Colonic mucosa (tissue), 4 donors: Measurements from ENCODE around the gene ITCH. TPM values are rescaled to one million over a fixed set of nuclear protein-coding genes. Genes with fewer than 3 reads are reported as not detected.

Experiments used
- DNase-seq: peaks from one replicate; pipeline ENCODE4 v3.0.0-alpha.2; 2020
- H3K27ac ChIP-seq: fragments of 200-600 bp; one replicate; pipeline ENCODE4 v1.8.0; 2021
- H3K27me3 ChIP-seq: fragments of 200-600 bp; one replicate; pipeline ENCODE4 v1.8.0; 2021
- H3K36me3 ChIP-seq: fragments of 200-600 bp; one replicate; pipeline ENCODE4 v1.8.0; 2021
- H3K4me1 ChIP-seq: fragments of 200-600 bp; one replicate; pipeline ENCODE4 v1.8.0; 2021; ENCODE audit warnings: mild to moderate bottlenecking
- H3K4me3 ChIP-seq: fragments of 200-600 bp; one replicate; pipeline ENCODE4 v1.8.0; 2021
- H3K9ac ChIP-seq, 2 donors: one replicate each; pipeline ENCODE4 v1.7.0; 2013; ENCODE audit warnings: control low read depth in 2 of 2, low read depth in 2 of 2, low read length in 2 of 2
- H3K9me3 ChIP-seq: fragments of 200-600 bp; one replicate; pipeline ENCODE4 v1.8.0; 2021
- CTCF ChIP-seq: fragments of 200-600 bp; IDR thresholded peaks from one replicate; pipeline ENCODE4 v1.8.0; 2022; ENCODE audit warnings: antibody characterized with exemption, mild to moderate bottlenecking
- intact Hi-C: fragments of 100-400 bp; cut with DNase I; formaldehyde crosslinking; loops from one replicate; pipeline ENCODE4 v1.14.1; 2022
- total RNA-seq, 2 donors: library from RNA; stranded (reverse); fragmentation: NEBNext Ultra II Directional in 1 of 2; extraction: Animal tissue kit (Norgen Biotek cat#: 25700) in 1 of 2; gene quantifications; one replicate each; pipeline ENCODE4 v1.2.1, GENCODE V29; 2021
- donor health status: healthy.
- donor health status: DM: no; HTN: no; CAD: no.
- donor health status: DM: no; HTN: no; CAD: no.

The ITCH gene
- total RNA-seq, 2 donors from 2014 or later, result 50.0 to 71.4 TPM

- no peaks in the 10 kb centered on the region for H3K9me3 ChIP-seq
- peaks cover 9% of the 10 kb centered on the region for H3K36me3 ChIP-seq
- H3K27ac ChIP-seq, result no peak overlapping the region
- TF ChIP-seq CTCF, result no peak
- no peak overlapping the region for H3K9ac ChIP-seq
- no peak overlapping the region for H3K4me3 ChIP-seq
- H3K4me1 ChIP-seq, result no peaks in the 10 kb centered on the region
- DNase-seq, result no peak
- intact Hi-C loops, result no loop called here
- H3K27me3 ChIP-seq, result no peaks in the 10 kb centered on the region
Measured at GRCh38 chr20:34500823-34501222, 137.8 kb downstream of the ITCH start.

DNA sequence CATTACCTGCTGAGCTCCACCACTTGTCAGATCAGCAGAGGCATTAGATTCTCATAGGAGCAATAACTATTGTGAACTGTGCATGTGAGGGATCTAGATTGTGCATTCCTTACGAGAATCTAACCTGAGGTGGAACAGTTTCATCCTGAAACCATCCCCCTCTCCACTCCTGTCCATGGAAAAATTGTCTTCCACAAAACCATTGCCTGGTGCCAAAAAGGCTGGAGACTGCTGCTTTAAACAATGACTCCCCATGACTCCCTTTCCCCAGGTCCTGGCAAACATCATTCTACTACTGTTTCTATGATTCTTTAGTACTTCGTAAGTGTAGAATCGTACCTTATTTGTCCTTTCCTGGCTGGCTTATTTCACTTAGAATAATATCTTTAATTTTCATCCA is 143.4 kb downstream of the ITCH start:
- no peak overlapping the region for H3K4me3 ChIP-seq
- H3K9ac ChIP-seq, result no peak overlapping the region
- H3K27me3 ChIP-seq, result no peaks in the 10 kb centered on the region
- peaks cover 14% of the 10 kb centered on the region for H3K36me3 ChIP-seq
- DNase-seq, result no peak
- intact Hi-C loops, result no loop called here
- TF ChIP-seq CTCF, result no peak
- H3K9me3 ChIP-seq, result no peaks in the 10 kb centered on the region
- H3K27ac ChIP-seq, result no peak overlapping the region
- no peaks in the 10 kb centered on the region for H3K4me1 ChIP-seq

- intact Hi-C loops, result no loop called here
- no peak overlapping the region for H3K9ac ChIP-seq
- no peaks in the 10 kb centered on the region for H3K9me3 ChIP-seq
- DNase-seq, result no peak
- H3K27ac ChIP-seq, result no peak overlapping the region
- no peak for TF ChIP-seq CTCF
- H3K4me1 ChIP-seq, result no peaks in the 10 kb centered on the region
- no peaks in the 10 kb centered on the region for H3K27me3 ChIP-seq
- peaks cover 14% of the 10 kb centered on the region for H3K36me3 ChIP-seq
- no peak overlapping the region for H3K4me3 ChIP-seq
Measured at GRCh38 chr20:34507702-34508413, 144.8 kb downstream of the ITCH start.

GRCh38 chr20:34510575-34510974 is 147.5 kb downstream of the ITCH start:
- intact Hi-C loops, result no loop called here
- H3K4me1 ChIP-seq, result no peaks in the 10 kb centered on the region
- H3K27me3 ChIP-seq, result no peaks in the 10 kb centered on the region
- H3K4me3 ChIP-seq, result no peak overlapping the region
- peaks cover 4% of the 10 kb centered on the region for H3K36me3 ChIP-seq
- DNase-seq, result no peak
- no peaks in the 10 kb centered on the region for H3K9me3 ChIP-seq
- H3K9ac ChIP-seq, result no peak overlapping the region
- TF ChIP-seq CTCF, result no peak
- no peak overlapping the region for H3K27ac ChIP-seq

- no peaks in the 10 kb centered on the region for H3K9me3 ChIP-seq
- H3K4me1 ChIP-seq, result no peaks in the 10 kb centered on the region
- intact Hi-C loops, result no loop called here
- H3K27ac ChIP-seq, result no peak overlapping the region
- H3K36me3 ChIP-seq, result peaks cover 4% of the 10 kb centered on the region
- TF ChIP-seq CTCF, result no peak
- DNase-seq, result no peak
- H3K9ac ChIP-seq, result no peak overlapping the region
- H3K4me3 ChIP-seq, result no peak overlapping the region
- no peaks in the 10 kb centered on the region for H3K27me3 ChIP-seq
Measured at GRCh38 chr20:34511891-34512265, 148.8 kb downstream of the ITCH start.
